Erythroblast (primary cell): Measurements from ENCODE around the gene DOCK4.

Experiments used
- GATA1 ChIP-seq: IDR thresholded peaks from 2 replicates; pipeline ENCODE4 v1.6.1; 2011; ENCODE audit warnings: low read depth, mild to moderate bottlenecking, control low read depth, low read length, moderate library complexity
- POLR2A ChIP-seq: IDR thresholded peaks from 2 replicates; pipeline ENCODE4 v1.6.1; 2011; ENCODE audit warnings: mild to moderate bottlenecking, low read length

DNA sequence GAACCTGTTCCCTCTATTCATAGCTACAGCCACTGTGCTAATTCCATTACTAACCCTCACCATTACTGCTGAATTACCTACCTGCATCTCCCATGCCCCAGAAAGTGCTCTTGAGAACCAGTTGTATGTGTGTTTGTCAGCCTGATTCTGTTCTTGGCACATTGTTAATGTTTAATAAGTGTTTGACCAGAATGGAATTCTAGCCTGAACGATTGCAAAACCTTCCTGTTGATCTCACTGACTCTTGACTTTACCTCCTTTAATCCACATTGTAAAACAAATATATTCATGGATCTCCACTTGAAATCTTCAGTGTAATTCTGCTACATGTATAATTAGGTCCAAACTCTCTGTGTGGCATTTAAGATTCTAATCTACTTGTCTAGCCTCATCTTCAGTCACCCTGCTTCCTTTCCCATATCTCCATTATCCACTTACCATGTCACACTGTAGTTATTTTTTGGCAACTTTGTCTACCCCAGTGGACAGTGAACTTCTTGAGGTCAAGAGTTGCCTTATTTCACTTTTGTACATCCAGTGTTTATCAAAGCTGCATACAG is 5.2 kb upstream of the DOCK4 start:
- no peak for TF ChIP-seq POLR2A
- no peak for TF ChIP-seq GATA1
